ENCODE measurements around the gene YIPF3. TPM values are rescaled to one million over a fixed set of nuclear protein-coding genes. Genes with fewer than 3 reads are reported as not detected.

Gene YIPF3
- total and polyA plus RNA-seq, 2 experiments from 2014 or later: 190 to 252 TPM

DNA sequence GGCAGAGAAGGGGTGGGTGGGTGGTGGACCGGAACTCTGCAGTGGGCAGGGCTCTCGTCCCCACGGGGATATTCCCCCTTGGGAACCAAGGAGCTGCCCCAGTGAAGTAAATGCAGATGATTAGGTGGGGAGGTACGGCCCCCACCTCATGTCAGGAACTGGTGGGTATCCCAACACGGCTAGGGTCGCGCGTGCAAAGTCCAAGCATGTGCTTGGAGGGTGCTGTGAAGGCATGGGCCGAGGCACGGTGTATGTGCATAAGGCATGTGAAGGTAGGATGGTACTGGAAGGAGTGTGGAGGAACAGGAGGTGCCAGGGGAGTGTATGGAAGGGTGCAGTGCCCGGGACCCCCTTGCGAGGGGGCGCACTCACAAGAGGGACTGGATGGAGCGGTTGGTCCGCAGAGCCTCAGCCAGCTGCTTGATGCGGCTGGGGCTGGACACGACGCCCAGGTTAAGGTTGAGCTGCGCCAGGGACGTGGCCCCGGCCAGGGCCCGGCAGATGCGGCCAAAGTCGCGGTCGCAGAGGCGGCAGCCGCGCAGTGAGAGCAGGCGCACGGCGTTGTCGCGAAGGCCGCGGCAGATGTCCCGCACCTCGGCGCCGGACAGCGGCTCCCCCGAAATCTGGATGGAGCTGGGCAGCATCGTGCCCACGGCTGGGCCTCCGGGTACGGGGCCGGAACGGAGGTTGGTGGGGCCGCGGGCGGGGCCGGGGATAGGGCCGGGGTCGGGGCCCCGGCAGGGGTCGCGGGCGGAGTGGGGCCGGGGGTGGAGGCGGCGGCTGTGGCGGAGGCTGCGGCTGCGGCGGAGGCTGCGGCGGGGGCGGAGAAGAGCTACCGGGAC, 7.4 kb downstream of the YIPF3 start:
- peaks cover 8% of the 10 kb centered on the region; the same call in 1 of the 2 replicates for H3F3A ChIP-seq (ENCODE audit: insufficient read depth)
- H3K79me2 ChIP-seq (ENCODE audit: insufficient read depth): peaks cover 16% of the 10 kb centered on the region
- H2AFZ ChIP-seq: peak overlapping the region; percentile 73; the same call in 1 of the 2 replicates
- DNase-seq: peak; percentile 53
- H3K9ac ChIP-seq: peak overlapping the region; percentile 81
- 4 to 7% methylated on average over 45 to 69 of the region's 69 CpGs for WGBS, 2 experiments (ENCODE audit: low coverage in 1 of 2, low lambda C conversion rate in 2 of 2, missing lambda C conversion rate in 2 of 2)
- no peaks in the 10 kb centered on the region for H3K9me3 ChIP-seq (ENCODE audit: low read depth)
- H3K9me2 ChIP-seq (ENCODE audit: insufficient read depth): no peaks in the 10 kb centered on the region
- peak overlapping the region; percentile 75 for H3K4me3 ChIP-seq
- 0 out of 2 replicates have a peak, but pooled peaks cover 2% of the 10 kb centered on the region for H3K4me1 ChIP-seq (ENCODE audit: insufficient read depth)
- TF ChIP-seq EZH2phosphoT487 (IDR thresholded peaks at IDR 0.05; ENCODE audit: insufficient read depth, low read depth) (no peak), EZH2 (IDR thresholded peaks at IDR 0.05; ENCODE audit: insufficient read depth, poor library complexity, severe bottlenecking) (no peak)
- in situ Hi-C loops (cut with MboI): loop anchor here (10.0 kb wide), 1 partner anchor 55 kb away; the partner anchor contains the start of gene DLK2
- H4K20me1 ChIP-seq (ENCODE audit: insufficient read depth): no peaks in the 10 kb centered on the region
- peak overlapping the region; percentile 67 for H3K4me2 ChIP-seq (ENCODE audit: unreplicated experiment)
- no peaks in the 10 kb centered on the region; the same call in 1 of the 2 replicates for H3K36me3 ChIP-seq (ENCODE audit: low read depth)
- H3K27ac ChIP-seq: no peak overlapping the region
- H3K27me3 ChIP-seq (replicated peaks; ENCODE audit: insufficient read depth): no peaks in the 10 kb centered on the region

DNA sequence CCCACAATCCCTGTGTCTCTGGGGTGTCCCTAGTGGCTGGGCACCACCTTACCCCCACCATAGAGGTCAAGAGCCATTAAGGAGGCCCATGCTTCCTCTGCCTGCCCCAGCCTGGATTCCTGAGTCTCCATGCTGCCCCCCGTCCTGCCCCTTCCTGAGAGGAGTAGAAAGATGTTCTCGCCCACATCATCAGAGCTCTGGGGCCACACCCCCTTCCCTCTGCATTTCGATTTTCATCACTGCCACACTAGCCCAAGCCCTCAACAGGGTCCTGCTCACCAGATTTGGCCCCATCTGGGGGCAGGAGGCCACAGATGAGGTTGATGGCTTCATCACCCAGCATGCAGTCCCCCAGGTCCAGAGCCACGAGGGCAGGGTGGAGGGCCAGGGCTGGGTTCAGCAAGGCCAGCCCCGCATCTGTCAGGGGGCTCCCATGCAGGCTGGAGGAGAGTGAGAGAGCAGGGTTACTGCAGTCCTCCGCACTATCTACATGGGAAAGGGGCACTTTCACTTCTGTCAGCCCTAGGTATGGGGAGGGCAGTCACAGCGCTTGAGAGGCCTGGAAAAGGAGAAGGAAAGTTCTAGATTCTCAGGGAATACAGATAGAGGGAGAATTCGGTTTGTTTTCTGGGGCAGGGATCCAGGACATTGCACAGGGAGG, 8.1 kb downstream of the YIPF3 start:
- Histone ChIP-seq H3K27ac (no peak overlapping the region), H3K4me3 (no peak overlapping the region), H3K4me1 (ENCODE audit: insufficient read depth) (0 out of 2 replicates have a peak, but pooled peaks cover 2% of the 10 kb centered on the region), H3K9me3 (ENCODE audit: low read depth) (no peaks in the 10 kb centered on the region), H3K9me2 (ENCODE audit: insufficient read depth) (no peaks in the 10 kb centered on the region), H3K79me2 (ENCODE audit: insufficient read depth) (peaks cover 8% of the 10 kb centered on the region; the same call in 1 of the 2 replicates), H3K9ac (no peak overlapping the region), H2AFZ (no peak overlapping the region), H3K27me3 (replicated peaks; ENCODE audit: insufficient read depth) (no peaks in the 10 kb centered on the region), H3K4me2 (ENCODE audit: unreplicated experiment) (peak overlapping the region; percentile 16), H3K36me3 (ENCODE audit: low read depth) (no peaks in the 10 kb centered on the region), H4K20me1 (ENCODE audit: insufficient read depth) (no peaks in the 10 kb centered on the region), H3F3A (ENCODE audit: insufficient read depth) (peaks cover 8% of the 10 kb centered on the region; the same call in 1 of the 2 replicates)
- in situ Hi-C loops (cut with MboI): loop anchor here (10.0 kb wide), 1 partner anchor 54 kb away; the partner anchor contains the start of gene DLK2
- no peak for DNase-seq
- WGBS, 2 experiments (ENCODE audit: low coverage in 1 of 2, low lambda C conversion rate in 2 of 2, missing lambda C conversion rate in 2 of 2): 59 to 61% methylated on average over 7 to 8 of the region's 8 CpGs
- TF ChIP-seq EZH2phosphoT487 (IDR thresholded peaks at IDR 0.05; ENCODE audit: insufficient read depth, low read depth) (no peak), EZH2 (IDR thresholded peaks at IDR 0.05; ENCODE audit: insufficient read depth, poor library complexity, severe bottlenecking) (no peak)

GRCh38 chr6:43506667-43507471, 9.9 kb downstream of the YIPF3 start:
- Histone ChIP-seq H3F3A (ENCODE audit: insufficient read depth) (peaks cover 7% of the 10 kb centered on the region; the same call in 1 of the 2 replicates), H3K9ac (no peak overlapping the region), H3K79me2 (ENCODE audit: insufficient read depth) (no peaks in the 10 kb centered on the region), H3K4me1 (ENCODE audit: insufficient read depth) (0 out of 2 replicates have a peak, but pooled peaks cover 2% of the 10 kb centered on the region), H3K9me2 (ENCODE audit: insufficient read depth) (no peaks in the 10 kb centered on the region), H3K9me3 (ENCODE audit: low read depth) (no peaks in the 10 kb centered on the region), H3K4me3 (no peak overlapping the region), H2AFZ (no peak overlapping the region), H3K4me2 (ENCODE audit: unreplicated experiment) (no peak overlapping the region), H3K36me3 (ENCODE audit: low read depth) (no peaks in the 10 kb centered on the region; the same call in 1 of the 2 replicates), H3K27me3 (replicated peaks; ENCODE audit: insufficient read depth) (no peaks in the 10 kb centered on the region), H4K20me1 (ENCODE audit: insufficient read depth) (no peaks in the 10 kb centered on the region), H3K27ac (no peak overlapping the region)
- DNase-seq: peak; percentile 83
- WGBS, 2 experiments (ENCODE audit: low coverage in 1 of 2, low lambda C conversion rate in 2 of 2, missing lambda C conversion rate in 2 of 2): 23 to 25% methylated on average over 14 of the region's 14 CpGs
- in situ Hi-C loops (cut with MboI): loop anchor here (10.0 kb wide), 1 partner anchor 52 kb away; the partner anchor contains the start of gene DLK2
- TF ChIP-seq EZH2 (IDR thresholded peaks at IDR 0.05; ENCODE audit: insufficient read depth, poor library complexity, severe bottlenecking) (no peak), EZH2phosphoT487 (IDR thresholded peaks at IDR 0.05; ENCODE audit: insufficient read depth, low read depth) (no peak)
